ENCODE measurements around the gene BHMT2.

BHMT2 gene

GRCh38 chr5:79086116-79086515 is 16.5 kb downstream of the BHMT2 start:
- Histone ChIP-seq H3K27me3 (ENCODE audit: control insufficient read depth in 5 of 5, insufficient read depth in 4 of 5, low read length in 5 of 5) (no peaks in the 10 kb centered on the region), H3K36me3 (ENCODE audit: control insufficient read depth in 5 of 5, insufficient read depth in 5 of 5, low read length in 5 of 5) (peaks cover 3 to 26% (median 10%) of the 10 kb centered on the region in 5 donors), H3K4me3 (ENCODE audit: low read depth in 1 of 5, low read length in 5 of 5) (no peak overlapping the region), H3K9me3 (ENCODE audit: control insufficient read depth in 5 of 5, low read length in 5 of 5) (no peaks in the 10 kb centered on the region), H3K27ac (ENCODE audit: low read depth, low read length) (no peak overlapping the region), H3K4me1 (ENCODE audit: control insufficient read depth in 5 of 5, insufficient read depth in 5 of 5, low read length in 5 of 5) (peaks cover 0 to 5% (median 3%) of the 10 kb centered on the region in 5 donors), H3K9ac (ENCODE audit: low read length in 5 of 5) (no peak overlapping the region)

GRCh38 chr5:79088507-79088906 is 18.9 kb downstream of the BHMT2 start:
- no peaks in the 10 kb centered on the region for H3K9me3 ChIP-seq (ENCODE audit: control insufficient read depth in 5 of 5, low read length in 5 of 5)

GRCh38 chr5:79091064-79091463 is 21.5 kb downstream of the BHMT2 start:
- Histone ChIP-seq H3K9me3 (ENCODE audit: control insufficient read depth in 5 of 5, low read length in 5 of 5) (no peaks in the 10 kb centered on the region), H3K4me3 (ENCODE audit: low read depth in 1 of 5, low read length in 5 of 5) (no peak overlapping the region), H3K27ac (ENCODE audit: low read depth, low read length) (no peak overlapping the region), H3K9ac (ENCODE audit: low read length in 5 of 5) (no peak overlapping the region), H3K4me1 (ENCODE audit: control insufficient read depth in 5 of 5, insufficient read depth in 5 of 5, low read length in 5 of 5) (peaks cover 0 to 7% (median 0%) of the 10 kb centered on the region in 5 donors), H3K27me3 (ENCODE audit: control insufficient read depth in 5 of 5, insufficient read depth in 4 of 5, low read length in 5 of 5) (no peaks in the 10 kb centered on the region), H3K36me3 (ENCODE audit: control insufficient read depth in 5 of 5, insufficient read depth in 5 of 5, low read length in 5 of 5) (peaks cover 3 to 6% (median 3%) of the 10 kb centered on the region in 5 donors)

More at GRCh38 chr5:79088507-79088906, 18.9 kb downstream of the BHMT2 start:
- Histone ChIP-seq H3K36me3 (ENCODE audit: control insufficient read depth in 5 of 5, insufficient read depth in 5 of 5, low read length in 5 of 5) (peaks cover 3 to 17% (median 10%) of the 10 kb centered on the region in 5 donors), H3K4me3 (ENCODE audit: low read depth in 1 of 5, low read length in 5 of 5) (no peak overlapping the region), H3K27me3 (ENCODE audit: control insufficient read depth in 5 of 5, insufficient read depth in 4 of 5, low read length in 5 of 5) (no peaks in the 10 kb centered on the region), H3K4me1 (ENCODE audit: control insufficient read depth in 5 of 5, insufficient read depth in 5 of 5, low read length in 5 of 5) (peaks cover 0 to 7% (median 0%) of the 10 kb centered on the region in 5 donors), H3K9ac (ENCODE audit: low read length in 5 of 5) (no peak overlapping the region), H3K27ac (ENCODE audit: low read depth, low read length) (no peak overlapping the region)

GRCh38 chr5:79093762-79094161 is 24.2 kb downstream of the BHMT2 start:
- Histone ChIP-seq H3K27me3 (ENCODE audit: control insufficient read depth in 5 of 5, insufficient read depth in 4 of 5, low read length in 5 of 5) (no peaks in the 10 kb centered on the region), H3K36me3 (ENCODE audit: control insufficient read depth in 5 of 5, insufficient read depth in 5 of 5, low read length in 5 of 5) (peaks cover 0 to 2% (median under 1%) of the 10 kb centered on the region in 5 donors), H3K9me3 (ENCODE audit: control insufficient read depth in 5 of 5, low read length in 5 of 5) (no peaks in the 10 kb centered on the region), H3K27ac (ENCODE audit: low read depth, low read length) (no peak overlapping the region), H3K4me3 (ENCODE audit: low read depth in 1 of 5, low read length in 5 of 5) (no peak overlapping the region), H3K9ac (ENCODE audit: low read length in 5 of 5) (no peak overlapping the region), H3K4me1 (ENCODE audit: control insufficient read depth in 5 of 5, insufficient read depth in 5 of 5, low read length in 5 of 5) (peaks cover 0 to 7% (median 0%) of the 10 kb centered on the region in 5 donors)

- no peaks in the 10 kb centered on the region for H3K36me3 ChIP-seq (ENCODE audit: control insufficient read depth in 5 of 5, insufficient read depth in 5 of 5, low read length in 5 of 5)
- H3K9ac ChIP-seq (ENCODE audit: low read length in 5 of 5) = no peak overlapping the region
- H3K4me3 ChIP-seq (ENCODE audit: low read depth in 1 of 5, low read length in 5 of 5) = no peak overlapping the region
- H3K9me3 ChIP-seq (ENCODE audit: control insufficient read depth in 5 of 5, low read length in 5 of 5) = no peaks in the 10 kb centered on the region
- H3K27me3 ChIP-seq (ENCODE audit: control insufficient read depth in 5 of 5, insufficient read depth in 4 of 5, low read length in 5 of 5) = peaks cover 0 to under 1% (median 0%) of the 10 kb centered on the region in 5 donors
- H3K4me1 ChIP-seq (ENCODE audit: control insufficient read depth in 5 of 5, insufficient read depth in 5 of 5, low read length in 5 of 5) = peaks cover 0 to 8% (median 7%) of the 10 kb centered on the region in 5 donors
- H3K27ac ChIP-seq (ENCODE audit: low read depth, low read length) = no peak overlapping the region
Measured at GRCh38 chr5:79105868-79106267, 36.3 kb downstream of the BHMT2 start.

GRCh38 chr5:79107020-79107796 is 37.6 kb downstream of the BHMT2 start:
- Histone ChIP-seq H3K4me1 (ENCODE audit: control insufficient read depth in 5 of 5, insufficient read depth in 5 of 5, low read length in 5 of 5) (peaks cover 0 to 16% (median 14%) of the 10 kb centered on the region in 5 donors), H3K9me3 (ENCODE audit: control insufficient read depth in 5 of 5, low read length in 5 of 5) (no peaks in the 10 kb centered on the region), H3K4me3 (ENCODE audit: low read depth in 1 of 5, low read length in 5 of 5) (no peak overlapping the region), H3K27me3 (ENCODE audit: control insufficient read depth in 5 of 5, insufficient read depth in 4 of 5, low read length in 5 of 5) (peaks cover 11 to 14% (median 12%) of the 10 kb centered on the region in 5 donors), H3K27ac (ENCODE audit: low read depth, low read length) (no peak overlapping the region), H3K36me3 (ENCODE audit: control insufficient read depth in 5 of 5, insufficient read depth in 5 of 5, low read length in 5 of 5) (no peaks in the 10 kb centered on the region), H3K9ac (ENCODE audit: low read length in 5 of 5) (no peak overlapping the region)

GRCh38 chr5:79108086-79108485 is 38.5 kb downstream of the BHMT2 start:
- H3K27ac ChIP-seq (ENCODE audit: low read depth, low read length) = no peak overlapping the region
- H3K9ac ChIP-seq (ENCODE audit: low read length in 5 of 5) = no peak overlapping the region
- peaks cover 0 to 18% (median 16%) of the 10 kb centered on the region in 5 donors for H3K4me1 ChIP-seq (ENCODE audit: control insufficient read depth in 5 of 5, insufficient read depth in 5 of 5, low read length in 5 of 5)
- H3K4me3 ChIP-seq (ENCODE audit: low read depth in 1 of 5, low read length in 5 of 5) = no peak overlapping the region
- no peaks in the 10 kb centered on the region for H3K36me3 ChIP-seq (ENCODE audit: control insufficient read depth in 5 of 5, insufficient read depth in 5 of 5, low read length in 5 of 5)
- H3K27me3 ChIP-seq (ENCODE audit: control insufficient read depth in 5 of 5, insufficient read depth in 4 of 5, low read length in 5 of 5) = peaks cover 14 to 23% (median 20%) of the 10 kb centered on the region in 5 donors
- no peaks in the 10 kb centered on the region for H3K9me3 ChIP-seq (ENCODE audit: control insufficient read depth in 5 of 5, low read length in 5 of 5)

GRCh38 chr5:79108792-79109191 is 39.2 kb downstream of the BHMT2 start:
- Histone ChIP-seq H3K4me3 (ENCODE audit: low read depth in 1 of 5, low read length in 5 of 5) (no peak overlapping the region), H3K36me3 (ENCODE audit: control insufficient read depth in 5 of 5, insufficient read depth in 5 of 5, low read length in 5 of 5) (no peaks in the 10 kb centered on the region), H3K27ac (ENCODE audit: low read depth, low read length) (no peak overlapping the region), H3K27me3 (ENCODE audit: control insufficient read depth in 5 of 5, insufficient read depth in 4 of 5, low read length in 5 of 5) (peaks cover 14 to 24% (median 20%) of the 10 kb centered on the region in 5 donors), H3K9me3 (ENCODE audit: control insufficient read depth in 5 of 5, low read length in 5 of 5) (no peaks in the 10 kb centered on the region), H3K4me1 (ENCODE audit: control insufficient read depth in 5 of 5, insufficient read depth in 5 of 5, low read length in 5 of 5) (peaks cover 0 to 18% (median 16%) of the 10 kb centered on the region in 5 donors), H3K9ac (ENCODE audit: low read length in 5 of 5) (no peak overlapping the region)

GRCh38 chr5:79109527-79110492 is 40.2 kb downstream of the BHMT2 start:
- Histone ChIP-seq H3K4me1 (ENCODE audit: control insufficient read depth in 5 of 5, insufficient read depth in 5 of 5, low read length in 5 of 5) (peaks cover 0 to 18% (median 16%) of the 10 kb centered on the region in 5 donors), H3K4me3 (ENCODE audit: low read depth in 1 of 5, low read length in 5 of 5) (no peak overlapping the region), H3K9ac (ENCODE audit: low read length in 5 of 5) (no peak overlapping the region), H3K36me3 (ENCODE audit: control insufficient read depth in 5 of 5, insufficient read depth in 5 of 5, low read length in 5 of 5) (no peaks in the 10 kb centered on the region), H3K27ac (ENCODE audit: low read depth, low read length) (no peak overlapping the region), H3K9me3 (ENCODE audit: control insufficient read depth in 5 of 5, low read length in 5 of 5) (no peaks in the 10 kb centered on the region), H3K27me3 (ENCODE audit: control insufficient read depth in 5 of 5, insufficient read depth in 4 of 5, low read length in 5 of 5) (peaks cover 14 to 24% (median 20%) of the 10 kb centered on the region in 5 donors)

Data from subcutaneous abdominal adipose tissue (tissue), 5 donors.